Keratinocyte (primary cell): ENCODE measurements around the gene FUT6.

ENCODE experiments used
- CTCF ChIP-seq, 3 experiments: IDR thresholded peaks in 1 of 3; conservative IDR thresholded peaks in 1 of 3; optimal IDR thresholded peaks in 1 of 3; 2 replicates in 2 of 3; 3 replicates in 1 of 3; pipeline versions ENCODE3 to v1.5.1; 2011; ENCODE audit warnings: low read length in 3 of 3, mild to moderate bottlenecking in 3 of 3, moderate library complexity in 2 of 3, control low read depth in 1 of 3, inconsistent platforms in 1 of 3; ENCODE audit not compliant: insufficient read depth in 2 of 3; ENCODE audit errors: extremely low read depth in 1 of 3
- EZH2 ChIP-seq: IDR thresholded peaks from one replicate; pipeline ENCODE4 v1.6.1; 2012; ENCODE audit warnings: inconsistent platforms, mild to moderate bottlenecking, low read length, moderate library complexity

GRCh38 chr19:5838353-5839064 lies 993 bp downstream of the FUT6 start:
- no peak for TF ChIP-seq CTCF (optimal IDR thresholded peaks at IDR 0.05 in 1 of 3, IDR thresholded peaks at IDR 0.05 in 1 of 3, conservative IDR thresholded peaks at IDR 0.05 in 1 of 3; ENCODE audit: extremely low read depth in 1 of 3, insufficient read depth in 2 of 3, low read length in 3 of 3)
- TF ChIP-seq EZH2 = no peak
